GM19397 (cell line): ENCODE results near the gene MICAL3.
"Not testable (repeated sequence)": the region's sequence is repeated elsewhere in the genome, so short reads cannot be mapped to it uniquely, and the experiment has no call there.

Experiments
- ATAC-seq: cut with Tn5 transposase; IDR thresholded peaks from one replicate; pipeline ENCODE4 v1.9.1; 2021; ENCODE audit warnings: mild to moderate bottlenecking, moderate library complexity; ENCODE audit not compliant: unreplicated experiment

MICAL3 gene

GRCh38 chr22:18001894-18002315 is 22.5 kb downstream of the MICAL3 start:
- ATAC-seq = not testable (repeated sequence)

GRCh38 chr22:18001040-18001893 is 23.1 kb downstream of the MICAL3 start:
- no peak for ATAC-seq

- ATAC-seq = no peak
These were observed 23.8 kb downstream of the MICAL3 start for GRCh38 chr22:18000441-18001039.

GRCh38 chr22:17999851-18000250 is 24.5 kb downstream of the MICAL3 start:
- no peak for ATAC-seq

GRCh38 chr22:17998913-17999312 is 25.4 kb downstream of the MICAL3 start:
- ATAC-seq = no peak

GRCh38 chr22:17997456-17997855 is 26.9 kb downstream of the MICAL3 start:
- no peak for ATAC-seq

GRCh38 chr22:17995256-17995655 is 29.1 kb downstream of the MICAL3 start:
- ATAC-seq = not testable (repeated sequence)

- ATAC-seq = no peak
These were observed 29.8 kb downstream of the MICAL3 start for GRCh38 chr22:17994424-17995108.

GRCh38 chr22:17992976-17993375 is 31.4 kb downstream of the MICAL3 start:
- not testable (repeated sequence) for ATAC-seq

GRCh38 chr22:17991992-17992391 is 32.4 kb downstream of the MICAL3 start:
- ATAC-seq = not testable (repeated sequence)

GRCh38 chr22:17990942-17991341 is 33.4 kb downstream of the MICAL3 start:
- no peak for ATAC-seq

- no peak for ATAC-seq
These were observed 34.2 kb downstream of the MICAL3 start for GRCh38 chr22:17990147-17990546.

GRCh38 chr22:17988800-17989513 is 35.4 kb downstream of the MICAL3 start:
- ATAC-seq = no peak

GRCh38 chr22:17985606-17986005 is 38.8 kb downstream of the MICAL3 start:
- no peak for ATAC-seq

GRCh38 chr22:17985071-17985470 is 39.3 kb downstream of the MICAL3 start:
- ATAC-seq = not testable (repeated sequence)

- no peak for ATAC-seq
These were observed 40.2 kb downstream of the MICAL3 start for GRCh38 chr22:17984114-17984513.

GRCh38 chr22:17982572-17983141 is 41.7 kb downstream of the MICAL3 start:
- ATAC-seq = no peak

- ATAC-seq = no peak
These were observed 42.9 kb downstream of the MICAL3 start for GRCh38 chr22:17981497-17981896.

GRCh38 chr22:17980638-17981051 is 43.7 kb downstream of the MICAL3 start:
- ATAC-seq = no peak

GRCh38 chr22:17980015-17980590 is 44.3 kb downstream of the MICAL3 start:
- ATAC-seq = no peak
